Caco-2 (cell line): Measurements from ENCODE around the gene BCL2. TPM values are rescaled to one million over a fixed set of nuclear protein-coding genes. Genes with fewer than 3 reads are reported as not detected.

Source experiments
- BruUV-seq: library from RNA; stranded (reverse); fragments of 400-500 nt; replicated peaks from 2 replicates; lab custom pipeline; 2021; lab: Mats Ljungman, UMichigan
- CTCF ChIA-PET: fragments of 300-600 bp; sonication (Branson Sonifier 250); formaldehyde crosslinking; loops from one replicate; lab custom pipeline; 2022; ENCODE audit warnings: antibody characterized with exemption; lab: Charles Lee
- POLR2A ChIA-PET: fragments of 300-600 bp; sonication (Branson Sonifier 250); formaldehyde crosslinking; loops from one replicate; lab custom pipeline; 2022; ENCODE audit warnings: antibody characterized with exemption; lab: Charles Lee
- DNase-seq, 2 experiments: peaks; one replicate each; pipeline versions ENCODE4 v3.0.0 to v3.0.0-alpha.2; 2020 to 2022
- H3K27me3 ChIP-seq: replicated peaks from 2 replicates; pipeline ENCODE4 v1.6.0; 2011; ENCODE audit warnings: low read length; ENCODE audit not compliant: control insufficient read depth, insufficient read depth
- H3K36me3 ChIP-seq: 2 replicates; pipeline ENCODE4 v1.5.1; 2011; ENCODE audit warnings: low read length; ENCODE audit not compliant: control insufficient read depth, insufficient read depth
- H3K4me1 ChIP-seq: fragments of 250-450 bp; sonication (Bioruptor Pico); 2 replicates; pipeline ENCODE4 v1.5.1; 2020; ENCODE audit warnings: mild to moderate bottlenecking
- H3K4me3 ChIP-seq: 2 replicates; pipeline ENCODE4 v1.5.1; 2011; ENCODE audit warnings: low read depth, mild to moderate bottlenecking, control low read depth, low read length
- H3K9me3 ChIP-seq: fragments of 250-450 bp; sonication (Bioruptor Pico); 2 replicates; pipeline ENCODE4 v1.5.1; 2020; ENCODE audit warnings: mild to moderate bottlenecking, moderate library complexity
- H3K27ac Mint-ChIP-seq: one replicate; pipeline ENCODE4 v1.8.0; 2022; ENCODE audit warnings: mixed read lengths; ENCODE audit not compliant: unreplicated experiment
- H3K27me3 Mint-ChIP-seq: one replicate; pipeline ENCODE4 v1.8.0; 2022; ENCODE audit warnings: mixed read lengths; ENCODE audit not compliant: insufficient read depth, unreplicated experiment
- H3K36me3 Mint-ChIP-seq: one replicate; pipeline ENCODE4 v1.8.0; 2022; ENCODE audit warnings: mild to moderate bottlenecking, mixed read lengths; ENCODE audit not compliant: insufficient read depth, unreplicated experiment
- H3K4me1 Mint-ChIP-seq: one replicate; pipeline ENCODE4 v1.8.0; 2022; ENCODE audit warnings: low read depth, mixed read lengths; ENCODE audit not compliant: unreplicated experiment
- H3K4me3 Mint-ChIP-seq: one replicate; pipeline ENCODE4 v1.8.0; 2022; ENCODE audit warnings: mild to moderate bottlenecking, moderate library complexity, mixed read lengths; ENCODE audit not compliant: unreplicated experiment
- H3K9me3 Mint-ChIP-seq: one replicate; pipeline ENCODE4 v1.8.0; 2022; ENCODE audit warnings: mixed read lengths; ENCODE audit not compliant: unreplicated experiment
- CTCF ChIP-seq, 2 experiments: fragments of 200-600 bp in 1 of 2; IDR thresholded peaks; 1 replicate in 1 of 2; 2 replicates in 1 of 2; pipeline versions ENCODE4 v1.5.1 to v1.8.0; 2011 to 2022; ENCODE audit warnings: antibody characterized with exemption in 1 of 2, control low read depth in 1 of 2, inconsistent platforms in 1 of 2, low read depth in 1 of 2, low read length in 1 of 2, mild to moderate bottlenecking in 1 of 2, moderate library complexity in 1 of 2; ENCODE audit not compliant: insufficient read depth in 1 of 2, severe bottlenecking in 1 of 2, unreplicated experiment in 1 of 2
- intact Hi-C: fragments of 100-400 bp; cut with micrococcal nuclease; formaldehyde crosslinking; loops from one replicate; pipeline ENCODE4 v1.10.0; 2022; ENCODE audit not compliant: unreplicated experiment
- total RNA-seq: library from RNA; stranded (reverse); gene quantifications from 2 replicates; pipeline ENCODE4 v1.2.3, GENCODE V29; 2022

The BCL2 gene
- total RNA-seq, 1 experiment from 2014 or later: 6.5 TPM

- BruUV-seq: no TSS peak
- no peaks in the 10 kb centered on the region for H3K36me3 ChIP-seq
- Mint-ChIP-seq H3K4me1 (peaks cover 21% of the 10 kb centered on the region), H3K9me3 (peaks cover 9% of the 10 kb centered on the region), H3K4me3 (no peak overlapping the region), H3K27ac (no peak overlapping the region), H3K27me3 (no peaks in the 10 kb centered on the region), H3K36me3 (no peaks in the 10 kb centered on the region)
- TF ChIP-seq CTCF (IDR thresholded peaks at IDR 0.05; ENCODE audit: insufficient read depth in 1 of 2, low read depth in 1 of 2, low read length in 1 of 2, severe bottlenecking in 1 of 2, unreplicated experiment in 1 of 2): no peak
- POLR2A ChIA-PET: no interaction called here
- no peaks in the 10 kb centered on the region for H3K27me3 ChIP-seq
- no peaks in the 10 kb centered on the region; the same call in 1 of the 2 replicates for H3K4me1 ChIP-seq
- no peak overlapping the region for H3K4me3 ChIP-seq
- DNase-seq: no peak
- H3K9me3 ChIP-seq: no peaks in the 10 kb centered on the region
- CTCF ChIA-PET: no interaction called here
- intact Hi-C loops: no loop called here
Measured at GRCh38 chr18:63166142-63166541, 153.4 kb downstream of the BCL2 start.

GRCh38 chr18:63164396-63164795, 155.2 kb downstream of the BCL2 start:
- Histone ChIP-seq H3K27me3 (no peaks in the 10 kb centered on the region), H3K4me1 (no peaks in the 10 kb centered on the region; the same call in 1 of the 2 replicates), H3K4me3 (no peak overlapping the region), H3K36me3 (no peaks in the 10 kb centered on the region), H3K9me3 (no peaks in the 10 kb centered on the region)
- intact Hi-C loops: no loop called here
- CTCF ChIA-PET: no interaction called here
- DNase-seq: no peak
- no peak overlapping the region for H3K4me3 Mint-ChIP-seq
- H3K27ac Mint-ChIP-seq: no peak overlapping the region
- no peak for TF ChIP-seq CTCF (IDR thresholded peaks at IDR 0.05; ENCODE audit: insufficient read depth in 1 of 2, low read depth in 1 of 2, low read length in 1 of 2, severe bottlenecking in 1 of 2, unreplicated experiment in 1 of 2)
- BruUV-seq: no TSS peak
- POLR2A ChIA-PET: no interaction called here
- H3K27me3 Mint-ChIP-seq: no peaks in the 10 kb centered on the region
- peaks cover 9% of the 10 kb centered on the region for H3K9me3 Mint-ChIP-seq
- no peaks in the 10 kb centered on the region for H3K36me3 Mint-ChIP-seq
- H3K4me1 Mint-ChIP-seq: peaks cover 21% of the 10 kb centered on the region

GRCh38 chr18:63162271-63163014, 157.1 kb downstream of the BCL2 start:
- TF ChIP-seq CTCF (IDR thresholded peaks at IDR 0.05; ENCODE audit: insufficient read depth in 1 of 2, low read depth in 1 of 2, low read length in 1 of 2, severe bottlenecking in 1 of 2, unreplicated experiment in 1 of 2): no peak
- Mint-ChIP-seq H3K9me3 (peaks cover 9% of the 10 kb centered on the region), H3K4me1 (peaks cover 21% of the 10 kb centered on the region), H3K36me3 (no peaks in the 10 kb centered on the region), H3K27ac (no peak overlapping the region), H3K27me3 (no peaks in the 10 kb centered on the region), H3K4me3 (no peak overlapping the region)
- no peaks in the 10 kb centered on the region for H3K36me3 ChIP-seq
- intact Hi-C loops: no loop called here
- BruUV-seq: no TSS peak
- ChIA-PET POLR2A (no interaction called here), CTCF (no interaction called here)
- no peak for DNase-seq
- no peaks in the 10 kb centered on the region; the same call in 1 of the 2 replicates for H3K4me1 ChIP-seq
- H3K4me3 ChIP-seq: no peak overlapping the region
- no peaks in the 10 kb centered on the region for H3K27me3 ChIP-seq
- H3K9me3 ChIP-seq: no peaks in the 10 kb centered on the region
